ENCODE data around the gene CHD9. TPM values are rescaled to one million over a fixed set of nuclear protein-coding genes. Genes with fewer than 3 reads are reported as not detected.

Gene CHD9
- polyA plus RNA-seq, 3 donors, result 15.8 to 26.1 (median 22.5) TPM

- Histone ChIP-seq H3K27ac (ENCODE audit: low read depth in 1 of 2, low read length in 2 of 2) (no peak overlapping the region), H3K9me3 (replicated peaks in 1 of 2; ENCODE audit: control insufficient read depth in 1 of 2, insufficient read depth in 1 of 2, low read length in 2 of 2) (peaks cover 21 to 30% of the 10 kb centered on the region in 2 donors), H2AFZ (ENCODE audit: insufficient read depth, low read depth, low read length, poor library complexity, severe bottlenecking) (no peak overlapping the region), H4K20me1 (ENCODE audit: insufficient read depth, low read length) (no peaks in the 10 kb centered on the region), H3K79me2 (ENCODE audit: insufficient read depth, low read length) (peaks cover 4% of the 10 kb centered on the region), H3K36me3 (replicated peaks in 1 of 2; ENCODE audit: control insufficient read depth in 1 of 2, insufficient read depth in 2 of 2, low read length in 2 of 2) (peaks cover 0 to 29% of the 10 kb centered on the region in 2 donors), H3K4me1 (ENCODE audit: control insufficient read depth in 1 of 2, insufficient read depth in 2 of 2, low read length in 2 of 2) (no peaks in the 10 kb centered on the region), H3K27me3 (ENCODE audit: control insufficient read depth in 2 of 2, insufficient read depth in 2 of 2, low read length in 2 of 2) (no peaks in the 10 kb centered on the region), H3K4me3 (replicated peaks in 1 of 3; ENCODE audit: low read depth in 2 of 3, low read length in 3 of 3) (no peak overlapping the region), H3K4me2 (replicated peaks; ENCODE audit: extremely low read depth, low read length, poor library complexity, severe bottlenecking) (no peak overlapping the region), H3K9ac (ENCODE audit: insufficient read depth, low read length, poor library complexity, severe bottlenecking) (no peak overlapping the region)
- Mint-ChIP-seq H3K4me1 (no peaks in the 10 kb centered on the region), H3K27ac (no peak overlapping the region), H3K27me3 (ENCODE audit: low read depth in 3 of 3) (no peaks in the 10 kb centered on the region), H3K36me3 (peaks cover 26 to 36% of the 10 kb centered on the region in 2 donors), H3K9me3 (peaks cover 20 to 26% (median 24%) of the 10 kb centered on the region in 7 donors), H3K4me3 (no peak overlapping the region)
- WGBS (ENCODE audit: insufficient coverage), result no CpG with 5 or more reads among the region's 1 CpG
- no peak for DNase-seq
- no peak for TF ChIP-seq CTCF (IDR thresholded peaks at IDR 0.05)
- intact Hi-C loops (cut with micrococcal nuclease), result no loop called here
Observed at GRCh38 chr16:53187775-53188174, 133.0 kb downstream of the CHD9 start.

DNA sequence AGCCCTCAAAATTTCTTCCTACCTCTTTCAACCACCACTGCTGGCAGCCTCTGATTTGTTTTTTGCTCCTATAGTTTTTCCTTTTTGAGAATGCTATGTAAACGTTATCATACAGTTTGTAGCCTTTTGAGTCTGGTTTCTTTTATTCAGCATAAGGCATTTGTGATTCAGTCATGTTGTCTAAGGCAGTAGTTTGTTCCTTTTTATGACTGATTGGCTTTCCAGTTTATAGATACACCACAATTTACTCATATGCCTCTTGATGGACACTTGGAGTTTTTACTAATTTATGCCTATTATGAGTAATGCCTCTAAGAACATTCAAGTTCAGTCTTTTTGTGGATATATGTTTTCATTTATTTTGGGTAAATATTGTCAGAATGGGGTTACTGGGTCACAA is 136.6 kb downstream of the CHD9 start:
- no peaks in the 10 kb centered on the region for H3K4me1 ChIP-seq (ENCODE audit: control insufficient read depth in 1 of 2, insufficient read depth in 2 of 2, low read length in 2 of 2)
- H3K4me3 ChIP-seq (replicated peaks in 1 of 3; ENCODE audit: low read depth in 2 of 3, low read length in 3 of 3), result no peak overlapping the region
- peaks cover under 1 to 5% (median 4%) of the 10 kb centered on the region in 7 donors for H3K9me3 Mint-ChIP-seq
- intact Hi-C loops (cut with micrococcal nuclease), result no loop called here
- no peak overlapping the region for H2AFZ ChIP-seq (ENCODE audit: insufficient read depth, low read depth, low read length, poor library complexity, severe bottlenecking)
- H3K36me3 Mint-ChIP-seq, result peaks cover 7 to 11% of the 10 kb centered on the region in 2 donors
- no peaks in the 10 kb centered on the region for H4K20me1 ChIP-seq (ENCODE audit: insufficient read depth, low read length)
- no peak overlapping the region for H3K27ac ChIP-seq (ENCODE audit: low read depth in 1 of 2, low read length in 2 of 2)
- H3K4me2 ChIP-seq (replicated peaks; ENCODE audit: extremely low read depth, low read length, poor library complexity, severe bottlenecking), result no peak overlapping the region
- H3K4me3 Mint-ChIP-seq, result no peak overlapping the region
- peaks cover 0 to 4% of the 10 kb centered on the region in 2 donors for H3K9me3 ChIP-seq (replicated peaks in 1 of 2; ENCODE audit: control insufficient read depth in 1 of 2, insufficient read depth in 1 of 2, low read length in 2 of 2)
- H3K27me3 ChIP-seq (ENCODE audit: control insufficient read depth in 2 of 2, insufficient read depth in 2 of 2, low read length in 2 of 2), result no peaks in the 10 kb centered on the region
- TF ChIP-seq CTCF (IDR thresholded peaks at IDR 0.05), result no peak
- no peak overlapping the region for H3K27ac Mint-ChIP-seq
- H3K36me3 ChIP-seq (replicated peaks in 1 of 2; ENCODE audit: control insufficient read depth in 1 of 2, insufficient read depth in 2 of 2, low read length in 2 of 2), result peaks cover 0 to 6% of the 10 kb centered on the region in 2 donors
- no peak for DNase-seq
- H3K79me2 ChIP-seq (ENCODE audit: insufficient read depth, low read length), result peaks cover 4% of the 10 kb centered on the region
- H3K4me1 Mint-ChIP-seq, result no peaks in the 10 kb centered on the region
- H3K27me3 Mint-ChIP-seq (ENCODE audit: low read depth in 3 of 3), result no peaks in the 10 kb centered on the region
- no CpG with 5 or more reads among the region's 1 CpG for WGBS (ENCODE audit: insufficient coverage)
- H3K9ac ChIP-seq (ENCODE audit: insufficient read depth, low read length, poor library complexity, severe bottlenecking), result no peak overlapping the region
